Left forelimb (tissue), 1 donor: Measurements from ENCODE around the gene MINK1.
"Not testable (repeated sequence)": the region's sequence is repeated elsewhere in the genome, so short reads cannot be mapped to it uniquely, and the experiment has no call there.

ENCODE experiments used
- DNase-seq: peaks from one replicate; pipeline ENCODE4 v3.0.0-alpha.2; 2018; ENCODE audit warnings: low spot score

The MINK1 gene

GRCh38 chr17:4846635-4847390 lies 13.7 kb downstream of the MINK1 start:
- DNase-seq: no peak

GRCh38 chr17:4849011-4849536 lies 15.9 kb downstream of the MINK1 start:
- no peak for DNase-seq

GRCh38 chr17:4850246-4850645 lies 17.1 kb downstream of the MINK1 start:
- DNase-seq: no peak

- DNase-seq: no peak
Measured at GRCh38 chr17:4851084-4851483, 17.9 kb downstream of the MINK1 start.

GRCh38 chr17:4852567-4853207 lies 19.5 kb downstream of the MINK1 start:
- no peak for DNase-seq

- no peak for DNase-seq
Measured at GRCh38 chr17:4853208-4853671, 20.1 kb downstream of the MINK1 start.

GRCh38 chr17:4854111-4854681 lies 21.1 kb downstream of the MINK1 start:
- no peak for DNase-seq

- no peak for DNase-seq
Measured at GRCh38 chr17:4856271-4856936, 23.3 kb downstream of the MINK1 start.

- no peak for DNase-seq
Measured at GRCh38 chr17:4856937-4857314, 23.8 kb downstream of the MINK1 start.

GRCh38 chr17:4857347-4857746 lies 24.2 kb downstream of the MINK1 start:
- DNase-seq: not testable (repeated sequence)

GRCh38 chr17:4858068-4858881 lies 25.1 kb downstream of the MINK1 start:
- DNase-seq: no peak

- DNase-seq: no peak
Measured at GRCh38 chr17:4858882-4859260, 25.7 kb downstream of the MINK1 start.

GRCh38 chr17:4859816-4860625 lies 26.9 kb downstream of the MINK1 start:
- DNase-seq: no peak

GRCh38 chr17:4860651-4861050 lies 27.5 kb downstream of the MINK1 start:
- DNase-seq: no peak

GRCh38 chr17:4861052-4861451 lies 27.9 kb downstream of the MINK1 start:
- DNase-seq: no peak

- DNase-seq: no peak
Measured at GRCh38 chr17:4862720-4863119, 29.6 kb downstream of the MINK1 start.

GRCh38 chr17:4863321-4863720 lies 30.2 kb downstream of the MINK1 start:
- no peak for DNase-seq

GRCh38 chr17:4867535-4867934 lies 34.4 kb downstream of the MINK1 start:
- not testable (repeated sequence) for DNase-seq

- DNase-seq: not testable (repeated sequence)
Measured at GRCh38 chr17:4869058-4869998, 36.2 kb downstream of the MINK1 start.

- no peak for DNase-seq
Measured at GRCh38 chr17:4870855-4871254, 37.7 kb downstream of the MINK1 start.
